ENCODE data around the gene CABP4. TPM values are rescaled to one million over a fixed set of nuclear protein-coding genes. Genes with fewer than 3 reads are reported as not detected.

The CABP4 gene
- total and polyA plus RNA-seq, 10 of the 15 experiments (the other 5 are each of a cell fraction or from before 2014, with no cell fraction given) = 0.04 to 0.41 (median 0.14) TPM; not detected in 2

- peak; percentile 43; the same call in 1 of the 2 replicates for TF ChIP-seq RB1 (IDR thresholded peaks at IDR 0.05; ENCODE audit: borderline replicate concordance)
- TF ChIP-seq TCF12 (IDR thresholded peaks at IDR 0.05; ENCODE audit: low read depth, low read length) = 0 out of 2 replicates have a peak, but pooled peaks have one; percentile 66
- TF ChIP-seq SMARCA5 (IDR thresholded peaks at IDR 0.05) = no peak
- TF ChIP-seq SPI1 (IDR thresholded peaks at IDR 0.05; ENCODE audit: borderline replicate concordance, insufficient read depth, low read depth, low read length) = peak; percentile 14; the same call in 1 of the 2 replicates
- TF ChIP-seq CHD1 (IDR thresholded peaks at IDR 0.05; ENCODE audit: low read depth, low read length) = peak; percentile 35
- TF ChIP-seq SP1 (IDR thresholded peaks at IDR 0.05; ENCODE audit: low read depth, low read length) = peak; percentile 56
- TF ChIP-seq POLR2A (IDR thresholded peaks at IDR 0.05; ENCODE audit: low read depth, low read length) = peak; percentile 94
- TF ChIP-seq KAT2A (conservative IDR thresholded peaks at IDR 0.05; ENCODE audit: control insufficient read depth, low read depth, low read length) = no peak
- no peak for TF ChIP-seq YY1 (IDR thresholded peaks at IDR 0.05; ENCODE audit: low read depth, low read length)
- no peak for TF ChIP-seq NRF1 (conservative IDR thresholded peaks at IDR 0.05; ENCODE audit: low read depth, low read length)
- TF ChIP-seq ZBTB11 (CRISPR knock-in tag; IDR thresholded peaks at IDR 0.05) = no peak
- no peak for TF ChIP-seq NFXL1 (IDR thresholded peaks at IDR 0.05; ENCODE audit: borderline replicate concordance)
- peak; percentile 40; the same call in 1 of the 2 replicates for TF ChIP-seq PAX5 (IDR thresholded peaks at IDR 0.05; ENCODE audit: borderline replicate concordance, low read depth, low read length)
- TF ChIP-seq MEF2A (IDR thresholded peaks at IDR 0.05; ENCODE audit: insufficient read depth, low read depth, low read length) = no peak
- TF ChIP-seq, protein P1, sequence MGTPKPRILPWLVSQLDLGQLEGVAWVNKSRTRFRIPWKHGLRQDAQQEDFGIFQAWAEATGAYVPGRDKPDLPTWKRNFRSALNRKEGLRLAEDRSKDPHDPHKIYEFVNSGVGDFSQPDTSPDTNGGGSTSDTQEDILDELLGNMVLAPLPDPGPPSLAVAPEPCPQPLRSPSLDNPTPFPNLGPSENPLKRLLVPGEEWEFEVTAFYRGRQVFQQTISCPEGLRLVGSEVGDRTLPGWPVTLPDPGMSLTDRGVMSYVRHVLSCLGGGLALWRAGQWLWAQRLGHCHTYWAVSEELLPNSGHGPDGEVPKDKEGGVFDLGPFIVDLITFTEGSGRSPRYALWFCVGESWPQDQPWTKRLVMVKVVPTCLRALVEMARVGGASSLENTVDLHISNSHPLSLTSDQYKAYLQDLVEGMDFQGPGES (IDR thresholded peaks at IDR 0.05) = no peak
- TF ChIP-seq NR2C2 (IDR thresholded peaks at IDR 0.05; ENCODE audit: borderline replicate concordance, control insufficient read depth, insufficient read length, low read depth) = no peak
- TF ChIP-seq RAD51 (IDR thresholded peaks at IDR 0.05) = no peak
- peak; percentile 13; the same call in 1 of the 2 replicates for TF ChIP-seq CREM (IDR thresholded peaks at IDR 0.05; ENCODE audit: low read depth)
- TF ChIP-seq, protein P2, sequence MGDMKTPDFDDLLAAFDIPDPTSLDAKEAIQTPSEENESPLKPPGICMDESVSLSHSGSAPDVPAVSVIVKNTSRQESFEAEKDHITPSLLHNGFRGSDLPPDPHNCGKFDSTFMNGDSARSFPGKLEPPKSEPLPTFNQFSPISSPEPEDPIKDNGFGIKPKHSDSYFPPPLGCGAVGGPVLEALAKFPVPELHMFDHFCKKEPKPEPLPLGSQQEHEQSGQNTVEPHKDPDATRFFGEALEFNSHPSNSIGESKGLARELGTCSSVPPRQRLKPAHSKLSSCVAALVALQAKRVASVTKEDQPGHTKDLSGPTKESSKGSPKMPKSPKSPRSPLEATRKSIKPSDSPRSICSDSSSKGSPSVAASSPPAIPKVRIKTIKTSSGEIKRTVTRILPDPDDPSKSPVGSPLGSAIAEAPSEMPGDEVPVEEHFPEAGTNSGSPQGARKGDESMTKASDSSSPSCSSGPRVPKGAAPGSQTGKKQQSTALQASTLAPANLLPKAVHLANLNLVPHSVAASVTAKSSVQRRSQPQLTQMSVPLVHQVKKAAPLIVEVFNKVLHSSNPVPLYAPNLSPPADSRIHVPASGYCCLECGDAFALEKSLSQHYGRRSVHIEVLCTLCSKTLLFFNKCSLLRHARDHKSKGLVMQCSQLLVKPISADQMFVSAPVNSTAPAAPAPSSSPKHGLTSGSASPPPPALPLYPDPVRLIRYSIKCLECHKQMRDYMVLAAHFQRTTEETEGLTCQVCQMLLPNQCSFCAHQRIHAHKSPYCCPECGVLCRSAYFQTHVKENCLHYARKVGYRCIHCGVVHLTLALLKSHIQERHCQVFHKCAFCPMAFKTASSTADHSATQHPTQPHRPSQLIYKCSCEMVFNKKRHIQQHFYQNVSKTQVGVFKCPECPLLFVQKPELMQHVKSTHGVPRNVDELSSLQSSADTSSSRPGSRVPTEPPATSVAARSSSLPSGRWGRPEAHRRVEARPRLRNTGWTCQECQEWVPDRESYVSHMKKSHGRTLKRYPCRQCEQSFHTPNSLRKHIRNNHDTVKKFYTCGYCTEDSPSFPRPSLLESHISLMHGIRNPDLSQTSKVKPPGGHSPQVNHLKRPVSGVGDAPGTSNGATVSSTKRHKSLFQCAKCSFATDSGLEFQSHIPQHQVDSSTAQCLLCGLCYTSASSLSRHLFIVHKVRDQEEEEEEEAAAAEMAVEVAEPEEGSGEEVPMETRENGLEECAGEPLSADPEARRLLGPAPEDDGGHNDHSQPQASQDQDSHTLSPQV (IDR thresholded peaks at IDR 0.05) = no peak
- no peak for TF ChIP-seq ZNF622 (IDR thresholded peaks at IDR 0.05)
- no peak for TF ChIP-seq MTA2 (IDR thresholded peaks at IDR 0.05; ENCODE audit: low read depth)
Measured at GRCh38 chr11:67437082-67437808, 17.9 kb upstream of the CABP4 start, which contains the start of gene PTPRCAP (continued).

Measured in GM12878 (cell line).